ENCODE data around the gene HPS6. TPM values are rescaled to one million over a fixed set of nuclear protein-coding genes. Genes with fewer than 3 reads are reported as not detected.

HPS6 gene
- total RNA-seq, 1 experiment from 2014 or later = 18.7 TPM

- TF ChIP-seq OVOL2 (CRISPR knock-in tag; IDR thresholded peaks at IDR 0.05; ENCODE audit: borderline replicate concordance) (no peak), ESRRA (CRISPR knock-in tag; IDR thresholded peaks at IDR 0.05; ENCODE audit: borderline replicate concordance) (no peak), NR2C2 (CRISPR knock-in tag; IDR thresholded peaks at IDR 0.05) (no peak), ZNF232 (CRISPR knock-in tag; IDR thresholded peaks at IDR 0.05) (no peak), CREB1 (CRISPR knock-in tag; IDR thresholded peaks at IDR 0.05) (no peak)
Measured at GRCh38 chr10:102064503-102064867, 664 bp upstream of the HPS6 start (continued).

- ATAC-seq = peak; percentile 67
- H3K27me3 Mint-ChIP-seq (ENCODE audit: low read depth) = peaks cover 22% of the 10 kb centered on the region
- H3K9me3 Mint-ChIP-seq = no peaks in the 10 kb centered on the region
- peaks cover 15% of the 10 kb centered on the region for H3K4me1 Mint-ChIP-seq
- DNase-seq (ENCODE audit: low spot score) = peak; percentile 57
- ChIA-PET CTCF (interaction anchor here (0.6 to 9.0 kb wide), 7 partner anchors 8 to 1801 kb away, joined by 3 to 134 read pairs (median 3); partner anchors contain the start of genes ARMH3 and KCNIP2), POLR2A (interaction anchor here (0.8 to 1.4 kb wide), 2 partner anchors 10 to 278 kb away, joined by 5 to 6 read pairs; partner anchors contain the start of gene ARMH3)
- no peaks in the 10 kb centered on the region for H3K36me3 Mint-ChIP-seq
- no peak overlapping the region for H3K27ac Mint-ChIP-seq
- TF ChIP-seq ZNF512 (CRISPR knock-in tag; IDR thresholded peaks at IDR 0.05; ENCODE audit: borderline replicate concordance) (no peak), ZNF138 (CRISPR knock-in tag; conservative IDR thresholded peaks at IDR 0.05) (0 out of 2 replicates have a peak, but pooled peaks have one; percentile 19), NFYB (CRISPR knock-in tag; conservative IDR thresholded peaks at IDR 0.05; ENCODE audit: low read depth) (no peak), ZNF425 (CRISPR knock-in tag; conservative IDR thresholded peaks at IDR 0.05) (no peak), HMGXB4 (CRISPR knock-in tag; IDR thresholded peaks at IDR 0.05) (peak; percentile 20; the same call in 1 of the 2 replicates), E2F5 (CRISPR knock-in tag; IDR thresholded peaks at IDR 0.05) (no peak), JUN (CRISPR knock-in tag; IDR thresholded peaks at IDR 0.05) (no peak), GRHL2 (CRISPR knock-in tag; IDR thresholded peaks at IDR 0.05; ENCODE audit: insufficient replicate concordance, severe bottlenecking) (no peak), ZBTB43 (CRISPR knock-in tag; IDR thresholded peaks at IDR 0.05) (no peak), E2F4 (CRISPR knock-in tag; IDR thresholded peaks at IDR 0.05; ENCODE audit: borderline replicate concordance, low read depth) (no peak), PRDM15 (CRISPR knock-in tag; IDR thresholded peaks at IDR 0.05) (0 out of 2 replicates have a peak, but pooled peaks have one; percentile 7), FOXP4 (CRISPR knock-in tag; IDR thresholded peaks at IDR 0.05) (peak; percentile 18; the same call in 1 of the 2 replicates), FOXK1 (CRISPR knock-in tag; IDR thresholded peaks at IDR 0.05) (no peak), TEAD1 (CRISPR knock-in tag; IDR thresholded peaks at IDR 0.05) (no peak)
- peak overlapping the region; percentile 81 for H3K4me3 Mint-ChIP-seq
Measured at GRCh38 chr10:102065561-102066398, 631 bp downstream of the HPS6 start.

Data from WTC11 (cell line).